Esophagus muscularis mucosa (tissue), 4 donors: ENCODE results near the gene PPA1. TPM values are rescaled to one million over a fixed set of nuclear protein-coding genes. Genes with fewer than 3 reads are reported as not detected.
"Not testable (repeated sequence)": the region's sequence is repeated elsewhere in the genome, so short reads cannot be mapped to it uniquely, and the experiment has no call there.

Experiments
- DNase-seq: peaks from one replicate; pipeline ENCODE4 v3.0.0-alpha.2; 2017; ENCODE audit errors: extremely low spot score
- H3K27ac ChIP-seq, 4 donors: fragments of 200-600 bp; sonication (generic); replicated peaks in 1 of 4; 1 replicate in 3 of 4; 2 replicates in 1 of 4; pipeline ENCODE4 v1.5.1; 2016 to 2019; ENCODE audit warnings: mild to moderate bottlenecking in 1 of 4
- H3K27me3 ChIP-seq, 4 donors: fragments of 200-600 bp; sonication (generic); one replicate each; pipeline versions ENCODE4 v1.5.1 to v1.6.0; 2016 to 2019
- H3K36me3 ChIP-seq, 4 donors: fragments of 200-600 bp; sonication (generic); one replicate each; pipeline ENCODE4 v1.5.1; 2016 to 2019
- H3K4me1 ChIP-seq, 4 donors: fragments of 200-600 bp; sonication (generic); one replicate each; pipeline ENCODE4 v1.5.1; 2016 to 2019
- H3K4me3 ChIP-seq, 4 donors: fragments of 200-600 bp; sonication (generic); 1 replicate in 2 of 4; 2 replicates in 2 of 4; pipeline ENCODE4 v1.5.1; 2016 to 2019; ENCODE audit warnings: mild to moderate bottlenecking in 4 of 4, moderate library complexity in 1 of 4
- H3K9me3 ChIP-seq, 4 donors: fragments of 200-600 bp; sonication (generic); 1 replicate in 3 of 4; 2 replicates in 1 of 4; pipeline ENCODE4 v1.5.1; 2016 to 2019
- CTCF ChIP-seq, 3 experiments: fragments of 200-600 bp in 2 of 3; fragments of 450-650 bp in 1 of 3; sonication (generic) in 2 of 3; IDR thresholded peaks; one replicate each; pipeline ENCODE4 v1.5.1; 2017 to 2019; ENCODE audit warnings: antibody characterized with exemption in 3 of 3, mild to moderate bottlenecking in 2 of 3, moderate library complexity in 1 of 3
- EP300 ChIP-seq: sonication (generic); formaldehyde crosslinking; IDR thresholded peaks from one replicate; pipeline ENCODE4 v1.6.1; 2017; ENCODE audit warnings: antibody characterized with exemption
- POLR2A ChIP-seq: fragments of 450-650 bp; IDR thresholded peaks from one replicate; pipeline ENCODE4 v1.6.1; 2017; ENCODE audit warnings: antibody characterized with exemption, moderate library complexity, mild to moderate bottlenecking, low read depth
- POLR2AphosphoS5 ChIP-seq, 2 donors: sonication (generic); formaldehyde crosslinking; IDR thresholded peaks; one replicate each; pipeline ENCODE4 v1.6.1; 2017; ENCODE audit warnings: antibody characterized with exemption in 2 of 2
- WGBS: methylation state at CpG from one replicate; pipeline ENCODE4 v1.1.5; 2018; 5-methylcytosine and 5-hydroxymethylcytosine counted together
- intact Hi-C: fragments of 100-400 bp; cut with DNase I; formaldehyde crosslinking; loops from one replicate; pipeline ENCODE4 v1.15.1; 2023
- total RNA-seq, 4 donors: library from RNA; depleted of rRNA; stranded (reverse); fragments of >200 nt; gene quantifications; one replicate each; pipeline versions ENCODE4 v1.1.0 to v1.2.1, GENCODE V29; 2016

Gene PPA1
- total RNA-seq, 4 donors from 2014 or later: 72.6 to 105 (median 82.2) TPM

- Histone ChIP-seq H3K4me3 (no peak overlapping the region), H3K36me3 (peaks cover 0 to 19% (median 4%) of the 10 kb centered on the region in 4 donors), H3K27ac (peak overlapping the region in 3 of 4 donors; percentile 17 to 50 (median 48)), H3K9me3 (no peaks in the 10 kb centered on the region), H3K4me1 (peaks cover 24 to 45% (median 34%) of the 10 kb centered on the region in 4 donors), H3K27me3 (no peaks in the 10 kb centered on the region)
- TF ChIP-seq POLR2AphosphoS5 (IDR thresholded peaks at IDR 0.05) (peak in 1 of 2 donors; percentile 39), EP300 (no peak)
- peak; percentile 90 for DNase-seq
- WGBS: 64% methylated on average over 3 of the region's 3 CpGs
- intact Hi-C loops: no loop called here
Measured at GRCh38 chr10:70227548-70228320, 5.5 kb downstream of the PPA1 start.

GRCh38 chr10:70223728-70224127 lies 9.5 kb downstream of the PPA1 start:
- Histone ChIP-seq H3K9me3 (no peaks in the 10 kb centered on the region), H3K4me1 (peaks cover 18 to 31% (median 29%) of the 10 kb centered on the region in 4 donors), H3K27me3 (no peaks in the 10 kb centered on the region), H3K27ac (peak overlapping the region in 1 of 4 donors; percentile 0), H3K36me3 (peaks cover 0 to 4% (median 0%) of the 10 kb centered on the region in 4 donors), H3K4me3 (no peak overlapping the region)
- no peak for TF ChIP-seq CTCF (IDR thresholded peaks at IDR 0.05)
- intact Hi-C loops: loop anchor here (1.0 kb wide), 1 partner anchor 20 kb away; no protein-coding TSS in a partner anchor
- no peak for DNase-seq
- WGBS: 95% methylated on average over 2 of the region's 2 CpGs

GRCh38 chr10:70222811-70223447 lies 10.3 kb downstream of the PPA1 start:
- H3K9me3 ChIP-seq, H3K36me3 ChIP-seq, H3K27me3 ChIP-seq, DNase-seq, H3K4me3 ChIP-seq, intact Hi-C loops: not testable (repeated sequence)
- Histone ChIP-seq H3K27ac (peak overlapping the region in 2 of 4 donors; percentile 0 to 4), H3K4me1 (peaks cover 10 to 24% (median 21%) of the 10 kb centered on the region in 4 donors)
- 81% methylated on average over 9 of the region's 9 CpGs for WGBS

- H3K36me3 ChIP-seq: peaks cover 0 to 10% (median 3%) of the 10 kb centered on the region in 4 donors
- H3K4me1 ChIP-seq: peaks cover 10 to 18% (median 16%) of the 10 kb centered on the region in 4 donors
- peak overlapping the region in 1 of 4 donors; percentile 4 for H3K27ac ChIP-seq
- H3K9me3 ChIP-seq: no peaks in the 10 kb centered on the region
- intact Hi-C loops: no loop called here
- 95% methylated on average over 3 of the region's 3 CpGs for WGBS
- TF ChIP-seq POLR2A (no peak), EP300 (no peak), POLR2AphosphoS5 (IDR thresholded peaks at IDR 0.05) (no peak), CTCF (IDR thresholded peaks at IDR 0.05) (no peak)
- no peak for DNase-seq
- no peaks in the 10 kb centered on the region for H3K27me3 ChIP-seq
- H3K4me3 ChIP-seq: no peak overlapping the region
Measured at GRCh38 chr10:70222340-70222794, 10.9 kb downstream of the PPA1 start.

- no peaks in the 10 kb centered on the region for H3K9me3 ChIP-seq
- peak overlapping the region; percentile 25 to 51 (median 36) for H3K27ac ChIP-seq
- H3K36me3 ChIP-seq: peaks cover 0 to 23% (median 9%) of the 10 kb centered on the region in 4 donors
- H3K4me3 ChIP-seq: peak overlapping the region in 2 of 4 donors; percentile 5 to 23
- intact Hi-C loops: loop anchor here (1.0 kb wide), 1 partner anchor 143 kb away; no protein-coding TSS in a partner anchor
- 23% methylated on average over 1 of the region's 1 CpG for WGBS
- TF ChIP-seq EP300: no peak
- no peak for TF ChIP-seq CTCF (IDR thresholded peaks at IDR 0.05)
- TF ChIP-seq POLR2AphosphoS5 (IDR thresholded peaks at IDR 0.05): no peak
- no peak for TF ChIP-seq POLR2A
- no peaks in the 10 kb centered on the region for H3K27me3 ChIP-seq
- no peak for DNase-seq
- peaks cover 7 to 17% (median 12%) of the 10 kb centered on the region in 4 donors for H3K4me1 ChIP-seq
Measured at GRCh38 chr10:70221030-70221429, 12.2 kb downstream of the PPA1 start.
